ENCODE data around the gene GM2A.
A peak's percentile ranks its signal among the peaks of the same experiment; 100 is the strongest.

The GM2A gene

GRCh38 chr5:151280443-151280842 lies 27.5 kb downstream of the GM2A start:
- no peak overlapping the region for H3K27ac ChIP-seq
- no peak for DNase-seq (ENCODE audit: low read depth, low spot score)
- no peaks in the 10 kb centered on the region for H3K9me3 ChIP-seq (ENCODE audit: low read depth, low read length)
- H3K9ac ChIP-seq (ENCODE audit: insufficient read length): no peak overlapping the region
- TF ChIP-seq POLR2AphosphoS5 (IDR thresholded peaks at IDR 0.05; ENCODE audit: borderline replicate concordance, low read depth, low read length) (no peak), FOXP2 (optimal IDR thresholded peaks at IDR 0.05; ENCODE audit: control extremely low read depth, extremely low read length, insufficient read depth) (no peak), EZH2 (IDR thresholded peaks at IDR 0.05) (no peak)
- no peaks in the 10 kb centered on the region for H3K36me3 ChIP-seq (ENCODE audit: insufficient read depth, low read length)
- H3K4me3 ChIP-seq: no peak overlapping the region

- Histone ChIP-seq H3K27ac (no peak overlapping the region), H3K4me3 (no peak overlapping the region), H3K36me3 (ENCODE audit: insufficient read depth, low read length) (no peaks in the 10 kb centered on the region), H3K9ac (ENCODE audit: insufficient read length) (no peak overlapping the region), H3K9me3 (ENCODE audit: low read depth, low read length) (no peaks in the 10 kb centered on the region)
- DNase-seq (ENCODE audit: low read depth, low spot score): no peak
- TF ChIP-seq POLR2AphosphoS5 (IDR thresholded peaks at IDR 0.05; ENCODE audit: borderline replicate concordance, low read depth, low read length) (no peak), EZH2 (IDR thresholded peaks at IDR 0.05) (no peak), FOXP2 (optimal IDR thresholded peaks at IDR 0.05; ENCODE audit: control extremely low read depth, extremely low read length, insufficient read depth) (no peak)
Observed at GRCh38 chr5:151281001-151281639, 28.1 kb downstream of the GM2A start.

- Histone ChIP-seq H3K9me3 (ENCODE audit: low read depth, low read length) (no peaks in the 10 kb centered on the region), H3K9ac (ENCODE audit: insufficient read length) (no peak overlapping the region), H3K4me3 (no peak overlapping the region), H3K27ac (no peak overlapping the region), H3K36me3 (ENCODE audit: insufficient read depth, low read length) (no peaks in the 10 kb centered on the region)
- no peak for DNase-seq (ENCODE audit: low read depth, low spot score)
- TF ChIP-seq FOXP2 (optimal IDR thresholded peaks at IDR 0.05; ENCODE audit: control extremely low read depth, extremely low read length, insufficient read depth): no peak
- no peak for TF ChIP-seq POLR2AphosphoS5 (IDR thresholded peaks at IDR 0.05; ENCODE audit: borderline replicate concordance, low read depth, low read length)
- no peak for TF ChIP-seq EZH2 (IDR thresholded peaks at IDR 0.05)
Observed at GRCh38 chr5:151283120-151283825, 30.3 kb downstream of the GM2A start.

- TF ChIP-seq FOXP2 (optimal IDR thresholded peaks at IDR 0.05; ENCODE audit: control extremely low read depth, extremely low read length, insufficient read depth): no peak
- H3K9ac ChIP-seq (ENCODE audit: insufficient read length): no peak overlapping the region
- H3K4me3 ChIP-seq: no peak overlapping the region
- H3K36me3 ChIP-seq (ENCODE audit: insufficient read depth, low read length): no peaks in the 10 kb centered on the region
- H3K27ac ChIP-seq: no peak overlapping the region
- no peaks in the 10 kb centered on the region for H3K9me3 ChIP-seq (ENCODE audit: low read depth, low read length)
- no peak for DNase-seq (ENCODE audit: low read depth, low spot score)
Observed at GRCh38 chr5:151284392-151284967, 31.5 kb downstream of the GM2A start.

GRCh38 chr5:151285683-151286082 lies 32.7 kb downstream of the GM2A start:
- no peak overlapping the region for H3K9ac ChIP-seq (ENCODE audit: insufficient read length)
- H3K27ac ChIP-seq: no peak overlapping the region
- no peaks in the 10 kb centered on the region for H3K36me3 ChIP-seq (ENCODE audit: insufficient read depth, low read length)
- no peaks in the 10 kb centered on the region for H3K9me3 ChIP-seq (ENCODE audit: low read depth, low read length)
- no peak for DNase-seq (ENCODE audit: low read depth, low spot score)
- TF ChIP-seq POLR2AphosphoS5 (IDR thresholded peaks at IDR 0.05; ENCODE audit: borderline replicate concordance, low read depth, low read length) (no peak), FOXP2 (optimal IDR thresholded peaks at IDR 0.05; ENCODE audit: control extremely low read depth, extremely low read length, insufficient read depth) (no peak), EZH2 (IDR thresholded peaks at IDR 0.05) (no peak)
- peak overlapping the region; percentile 16; the same call in 1 of the 2 replicates for H3K4me3 ChIP-seq

- Histone ChIP-seq H3K9me3 (ENCODE audit: low read depth, low read length) (no peaks in the 10 kb centered on the region), H3K4me3 (peak overlapping the region; percentile 16; the same call in 1 of the 2 replicates), H3K9ac (ENCODE audit: insufficient read length) (no peak overlapping the region), H3K27ac (no peak overlapping the region), H3K36me3 (ENCODE audit: insufficient read depth, low read length) (no peaks in the 10 kb centered on the region)
- no peak for DNase-seq (ENCODE audit: low read depth, low spot score)
- TF ChIP-seq FOXP2 (optimal IDR thresholded peaks at IDR 0.05; ENCODE audit: control extremely low read depth, extremely low read length, insufficient read depth) (no peak), EZH2 (IDR thresholded peaks at IDR 0.05) (no peak), POLR2AphosphoS5 (IDR thresholded peaks at IDR 0.05; ENCODE audit: borderline replicate concordance, low read depth, low read length) (no peak)
Observed at GRCh38 chr5:151286246-151286645, 33.3 kb downstream of the GM2A start.

GRCh38 chr5:151288180-151288579 lies 35.2 kb downstream of the GM2A start:
- Histone ChIP-seq H3K9me3 (ENCODE audit: low read depth, low read length) (no peaks in the 10 kb centered on the region), H3K4me3 (no peak overlapping the region), H3K9ac (ENCODE audit: insufficient read length) (no peak overlapping the region), H3K36me3 (ENCODE audit: insufficient read depth, low read length) (no peaks in the 10 kb centered on the region), H3K27ac (no peak overlapping the region)
- no peak for TF ChIP-seq POLR2AphosphoS5 (IDR thresholded peaks at IDR 0.05; ENCODE audit: borderline replicate concordance, low read depth, low read length)
- TF ChIP-seq EZH2 (IDR thresholded peaks at IDR 0.05): no peak
- TF ChIP-seq FOXP2 (optimal IDR thresholded peaks at IDR 0.05; ENCODE audit: control extremely low read depth, extremely low read length, insufficient read depth): no peak
- DNase-seq (ENCODE audit: low read depth, low spot score): no peak

GRCh38 chr5:151293624-151294023 lies 40.6 kb downstream of the GM2A start:
- H3K4me3 ChIP-seq: no peak overlapping the region
- H3K27ac ChIP-seq: no peak overlapping the region
- no peak for DNase-seq (ENCODE audit: low read depth, low spot score)
- no peak overlapping the region for H3K9ac ChIP-seq (ENCODE audit: insufficient read length)
- no peaks in the 10 kb centered on the region for H3K36me3 ChIP-seq (ENCODE audit: insufficient read depth, low read length)
- TF ChIP-seq EZH2 (IDR thresholded peaks at IDR 0.05): no peak
- no peak for TF ChIP-seq FOXP2 (optimal IDR thresholded peaks at IDR 0.05; ENCODE audit: control extremely low read depth, extremely low read length, insufficient read depth)
- TF ChIP-seq POLR2AphosphoS5 (IDR thresholded peaks at IDR 0.05; ENCODE audit: borderline replicate concordance, low read depth, low read length): no peak
- H3K9me3 ChIP-seq (ENCODE audit: low read depth, low read length): no peaks in the 10 kb centered on the region
